Measurements from ENCODE around the gene REPIN1. TPM values are rescaled to one million over a fixed set of nuclear protein-coding genes. Genes with fewer than 3 reads are reported as not detected.

REPIN1 gene
- total RNA-seq, 1 experiment from 2014 or later: 106 TPM

- H3K27me3 ChIP-seq (ENCODE audit: insufficient read depth, low read length): no peaks in the 10 kb centered on the region
- H2AFZ ChIP-seq (ENCODE audit: low read depth, low read length, poor library complexity, severe bottlenecking): no peak within 1 kb of the TSS
- H4K20me1 ChIP-seq (ENCODE audit: insufficient read depth): no peaks in the 10 kb centered on the region
- ATAC-seq: peak; percentile 96
- BruUV-seq (replicated peaks): no TSS peak
- ChIA-PET POLR2A (no interaction called here), RAD21 (ENCODE audit: low non-redundant PET in 1 of 2, low total read pairs in 2 of 2, uncharacterized antibody in 2 of 2, unreplicated experiment in 2 of 2) (interaction anchor here in 1 of 2 experiments (0.5 kb wide), 1 partner anchor 10 kb away, joined by 3 read pairs; no protein-coding TSS in a partner anchor), CTCF (no interaction called here)
- TF ChIP-seq SP1 (IDR thresholded peaks at IDR 0.05; ENCODE audit: low read depth) (peak; percentile 95), POLR2A (IDR thresholded peaks at IDR 0.05; ENCODE audit: borderline replicate concordance, extremely low read depth, insufficient read depth, insufficient read length) (peak; percentile 60), REST (IDR thresholded peaks at IDR 0.05; ENCODE audit: low read depth) (no peak), ZBTB33 (IDR thresholded peaks at IDR 0.05; ENCODE audit: extremely low read depth, insufficient replicate concordance, low read length) (no peak), EZH2 (IDR thresholded peaks at IDR 0.05) (no peak), ZFX (IDR thresholded peaks at IDR 0.05) (peak; percentile 62; the same call in 1 of the 2 replicates), ZNF274 (IDR thresholded peaks at IDR 0.05; ENCODE audit: low read depth, low read length) (no peak), TCF7L2 (IDR thresholded peaks at IDR 0.05; ENCODE audit: borderline replicate concordance, extremely low read depth, insufficient read depth, insufficient read length) (peak; percentile 99), POLR2AphosphoS5 (IDR thresholded peaks at IDR 0.05; ENCODE audit: low read depth, low read length) (peak; percentile 92)
- peak within 1 kb of the TSS; percentile 78 for H3K27ac ChIP-seq (ENCODE audit: low read depth, low read length)
- H3K79me2 ChIP-seq (ENCODE audit: insufficient read depth, low read length): no peaks in the 10 kb centered on the region
- peaks cover under 1 to 3% of the 10 kb centered on the region in 2 experiments; a peak in 2 of 4 replicates for H3K36me3 ChIP-seq (ENCODE audit: control insufficient read depth in 1 of 2, insufficient read depth in 2 of 2, low read length in 2 of 2)
- peak; percentile 85 for DNase-seq (ENCODE audit: low read depth, low spot score)
- no peaks in the 10 kb centered on the region for H3K9me3 ChIP-seq (ENCODE audit: control insufficient read depth in 1 of 2, insufficient read depth in 1 of 2, low read depth in 1 of 2, low read length in 2 of 2)
- H3K9ac ChIP-seq (ENCODE audit: low read length): peak within 1 kb of the TSS; percentile 80
- intact Hi-C loops (cut with micrococcal nuclease): loop anchor here (2.0 kb wide), 1 partner anchor 14 kb away; no protein-coding TSS in a partner anchor
- peak within 1 kb of the TSS; percentile 99 for H3K4me2 ChIP-seq (ENCODE audit: low read length)
- no peaks in the 10 kb centered on the region for H3K9me2 ChIP-seq (ENCODE audit: insufficient read depth)
- H3K4me3 ChIP-seq (replicated peaks in 1 of 2; ENCODE audit: low read depth in 1 of 2, low read length in 2 of 2): peak within 1 kb of the TSS; percentile 66 to 88
- peaks cover 15 to 24% of the 10 kb centered on the region in 2 experiments for H3K4me1 ChIP-seq (ENCODE audit: control insufficient read depth in 1 of 2, insufficient read depth in 2 of 2, low read length in 2 of 2)
Observed at GRCh38 chr7:150378853-150379440, 10.3 kb downstream of the REPIN1 start, which contains the start of gene ZNF775. Gene ZNF775, plus strand, starts transcription at chr7:150379330. Its CDS starts 9,141 bp downstream, at chr7:150388471.
